Ascending aorta (tissue), 2 donors: Measurements from ENCODE around the gene NANS. TPM values are rescaled to one million over a fixed set of nuclear protein-coding genes. Genes with fewer than 3 reads are reported as not detected.
A peak's percentile ranks its signal among the peaks of the same experiment; 100 is the strongest.
"Not testable (repeated sequence)": the region's sequence is repeated elsewhere in the genome, so short reads cannot be mapped to it uniquely, and the experiment has no call there.

Experiments
- DNase-seq, 2 donors: peaks; one replicate each; pipeline ENCODE4 v3.0.0-alpha.2; 2019; ENCODE audit warnings: low spot score in 2 of 2
- H3K27ac ChIP-seq, 2 donors: fragments of 200-600 bp; sonication (generic); one replicate each; pipeline ENCODE4 v1.5.1; 2016 to 2017; ENCODE audit warnings: mild to moderate bottlenecking in 1 of 2
- H3K27me3 ChIP-seq: fragments of 200-600 bp; sonication (generic); one replicate; pipeline ENCODE4 v1.5.1; 2017
- H3K36me3 ChIP-seq, 2 donors: fragments of 200-600 bp; sonication (generic); one replicate each; pipeline ENCODE4 v1.5.1; 2016
- H3K4me1 ChIP-seq, 2 donors: fragments of 200-600 bp; sonication (generic); one replicate each; pipeline ENCODE4 v1.5.1; 2016 to 2017; ENCODE audit warnings: mild to moderate bottlenecking in 1 of 2
- H3K4me3 ChIP-seq, 2 donors: fragments of 200-600 bp; sonication (generic); one replicate each; pipeline ENCODE4 v1.5.1; 2016 to 2017; ENCODE audit warnings: mild to moderate bottlenecking in 1 of 2
- H3K9me3 ChIP-seq, 2 donors: fragments of 200-600 bp; sonication (generic); one replicate each; pipeline ENCODE4 v1.5.1; 2016
- CTCF ChIP-seq, 3 experiments: fragments of 200-600 bp in 2 of 3; fragments of 450-650 bp in 1 of 3; sonication (generic) in 2 of 3; IDR thresholded peaks; one replicate each; pipeline ENCODE4 v1.5.1; 2016 to 2019; ENCODE audit warnings: antibody characterized with exemption in 3 of 3, mild to moderate bottlenecking in 1 of 3, moderate library complexity in 1 of 3
- intact Hi-C: fragments of 100-400 bp; cut with DNase I; formaldehyde crosslinking; loops from one replicate; pipeline ENCODE4 v1.15.1; 2023
- total RNA-seq: library from RNA; depleted of rRNA; stranded (reverse); fragments of >200 nt; gene quantifications from one replicate; pipeline ENCODE4 v1.1.0, GENCODE V29; 2016

NANS gene
- total RNA-seq, 1 donor from 2014 or later = 40.7 TPM

GRCh38 chr9:98108531-98109031 is 52.0 kb downstream of the NANS start:
- Histone ChIP-seq H3K36me3 (no peaks in the 10 kb centered on the region), H3K4me1 (no peaks in the 10 kb centered on the region), H3K27me3 (no peaks in the 10 kb centered on the region), H3K9me3 (no peaks in the 10 kb centered on the region), H3K4me3 (no peak overlapping the region), H3K27ac (no peak overlapping the region)
- intact Hi-C loops = no loop called here
- DNase-seq = peak in 1 of 2 donors; percentile 56
- no peak for TF ChIP-seq CTCF (IDR thresholded peaks at IDR 0.05)

- no peak for TF ChIP-seq CTCF (IDR thresholded peaks at IDR 0.05)
- no peak overlapping the region for H3K27ac ChIP-seq
- no peaks in the 10 kb centered on the region for H3K27me3 ChIP-seq
Measured at GRCh38 chr9:98109052-98109451, 52.5 kb downstream of the NANS start.

GRCh38 chr9:98117097-98117496 is 60.6 kb downstream of the NANS start:
- H3K36me3 ChIP-seq, DNase-seq, H3K4me3 ChIP-seq, H3K4me1 ChIP-seq, intact Hi-C loops, H3K27ac ChIP-seq, H3K27me3 ChIP-seq, H3K9me3 ChIP-seq: not testable (repeated sequence)

More at GRCh38 chr9:98109052-98109451, 52.5 kb downstream of the NANS start:
- intact Hi-C loops = no loop called here
- no peak for DNase-seq
- no peaks in the 10 kb centered on the region for H3K36me3 ChIP-seq
- H3K4me1 ChIP-seq = no peaks in the 10 kb centered on the region
- H3K9me3 ChIP-seq = no peaks in the 10 kb centered on the region
- no peak overlapping the region for H3K4me3 ChIP-seq

- no peaks in the 10 kb centered on the region for H3K9me3 ChIP-seq
- no peak for DNase-seq
- H3K27me3 ChIP-seq = no peaks in the 10 kb centered on the region
- peak overlapping the region; percentile 68 to 84 for H3K4me3 ChIP-seq
- H3K36me3 ChIP-seq = no peaks in the 10 kb centered on the region
- no peak for TF ChIP-seq CTCF (IDR thresholded peaks at IDR 0.05)
- intact Hi-C loops = no loop called here
- H3K27ac ChIP-seq = peak overlapping the region in 1 of 2 donors; percentile 41
- peaks cover 0 to 3% of the 10 kb centered on the region in 2 donors for H3K4me1 ChIP-seq
Measured at GRCh38 chr9:98117984-98118639, 61.6 kb downstream of the NANS start.

- Histone ChIP-seq H3K27me3 (no peaks in the 10 kb centered on the region), H3K4me1 (peaks cover 0 to 3% of the 10 kb centered on the region in 2 donors), H3K36me3 (no peaks in the 10 kb centered on the region), H3K4me3 (peak within 1 kb of the TSS; percentile 68 to 84), H3K27ac (peak within 1 kb of the TSS; percentile 30 to 41), H3K9me3 (no peaks in the 10 kb centered on the region)
- intact Hi-C loops = no loop called here
- no peak for TF ChIP-seq CTCF (IDR thresholded peaks at IDR 0.05)
- no peak for DNase-seq
Measured at GRCh38 chr9:98118640-98119601, 62.4 kb downstream of the NANS start, which contains the start of gene TRIM14. Gene TRIM14 (minus strand): TSS chr9:98119222. CDS start chr9:98119188, 34 bp downstream.

- Histone ChIP-seq H3K27ac (no peak overlapping the region), H3K27me3 (no peaks in the 10 kb centered on the region), H3K36me3 (no peaks in the 10 kb centered on the region), H3K4me1 (peaks cover 0 to 3% of the 10 kb centered on the region in 2 donors), H3K9me3 (no peaks in the 10 kb centered on the region), H3K4me3 (no peak overlapping the region)
- DNase-seq = no peak
- intact Hi-C loops = no loop called here
- TF ChIP-seq CTCF (IDR thresholded peaks at IDR 0.05) = no peak
Measured at GRCh38 chr9:98120476-98120875, 63.9 kb downstream of the NANS start.
